ENCODE measurements around the gene THAP12.
"Not testable (repeated sequence)": the region's sequence is repeated elsewhere in the genome, so short reads cannot be mapped to it uniquely, and the experiment has no call there.

Gene THAP12

DNA sequence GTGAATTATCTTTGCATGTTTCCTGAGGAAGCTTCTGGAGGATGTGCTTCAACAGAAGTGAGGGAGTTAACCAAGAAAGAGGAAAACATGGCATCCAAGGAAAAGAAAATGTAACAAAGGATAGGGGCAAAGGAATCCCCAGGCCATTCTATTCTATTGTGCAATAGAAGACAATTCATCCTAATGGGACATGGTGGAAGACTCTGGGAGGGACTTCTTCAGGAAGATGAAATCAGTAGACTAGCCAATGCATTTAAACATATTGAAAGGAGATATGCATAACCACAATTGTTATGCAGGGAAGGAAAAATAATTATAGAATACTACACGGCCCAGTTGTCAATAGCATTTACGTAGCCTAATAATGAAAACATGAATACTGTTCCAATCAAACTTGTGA is 55.7 kb downstream of the THAP12 start:
- FAIRE-seq = no peak

DNA sequence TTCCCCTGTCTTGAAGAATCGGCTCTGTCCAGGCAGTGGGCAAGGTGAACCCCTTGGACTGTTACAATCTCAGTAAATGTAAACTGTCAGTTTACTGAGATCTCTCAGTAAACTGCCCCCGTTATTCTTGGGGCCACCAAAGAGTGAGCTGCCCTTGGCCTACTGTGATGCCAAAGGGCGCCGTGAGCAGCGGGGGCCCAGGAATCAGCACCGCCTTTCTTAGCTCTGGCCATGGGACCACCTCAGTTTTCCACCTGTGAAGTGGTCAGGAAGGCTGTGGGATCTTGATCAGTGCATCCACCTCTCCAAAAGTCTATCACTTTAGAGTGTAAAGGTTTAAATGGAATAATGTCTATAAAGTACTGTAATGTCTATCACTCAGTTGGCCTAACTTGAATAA is 57.1 kb downstream of the THAP12 start:
- FAIRE-seq = no peak

DNA sequence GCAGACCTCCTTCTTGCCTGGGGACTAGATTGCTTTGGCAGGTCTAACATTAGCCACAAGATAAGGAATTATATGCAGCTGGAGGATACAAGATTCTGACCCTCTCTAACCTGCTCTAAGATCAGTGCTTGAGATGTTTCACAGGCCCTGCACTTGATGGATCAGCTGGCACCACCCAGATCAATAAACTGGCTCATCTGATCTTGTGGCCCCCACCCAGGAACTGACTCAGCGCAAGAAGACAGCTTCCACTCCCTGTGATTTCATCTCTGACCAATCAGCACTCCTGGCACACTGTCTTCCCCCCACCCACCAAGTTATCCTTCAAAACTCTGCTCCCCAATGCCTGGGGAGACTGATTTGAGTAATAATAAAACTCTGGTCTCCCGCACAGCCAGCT is 57.6 kb downstream of the THAP12 start:
- FAIRE-seq = not testable (repeated sequence)

DNA sequence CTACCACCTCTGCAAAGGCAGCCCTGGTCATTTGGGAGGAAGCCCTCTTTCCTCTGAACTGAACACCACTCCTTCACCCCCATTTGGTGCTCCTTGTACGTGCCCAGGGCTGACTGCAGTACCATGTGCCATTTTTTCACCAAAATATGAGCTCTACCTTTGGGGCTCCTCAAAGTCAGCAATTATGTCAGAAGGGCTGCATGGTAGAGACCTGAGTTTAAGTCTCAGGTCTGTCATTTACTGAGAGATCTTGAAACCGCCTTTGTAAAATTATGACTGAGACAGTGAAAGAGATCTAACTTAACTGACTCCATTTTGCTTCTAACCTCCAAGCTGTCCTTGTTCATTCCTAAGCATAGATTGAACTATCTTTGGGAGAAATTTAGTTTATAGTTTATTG is 58.0 kb downstream of the THAP12 start:
- no peak for FAIRE-seq

DNA sequence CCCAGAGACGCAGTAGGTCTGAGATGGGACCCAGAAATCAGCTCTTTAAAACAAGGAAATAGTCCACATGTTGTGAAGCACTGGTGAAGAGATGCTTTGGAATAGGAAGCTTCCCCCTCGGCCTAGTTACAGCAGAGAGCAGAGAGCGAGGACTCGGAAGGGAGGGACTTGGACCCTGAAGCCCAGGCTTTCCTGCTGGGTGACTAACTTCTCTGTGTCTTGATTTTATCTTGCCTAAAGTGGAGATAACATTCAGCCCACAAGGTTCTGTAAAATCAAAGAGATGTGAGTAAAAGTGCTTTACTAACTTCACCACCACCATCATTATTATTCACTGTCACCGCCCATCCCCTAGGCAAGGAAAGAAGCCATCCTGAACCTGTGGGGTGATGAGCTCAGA is 58.4 kb downstream of the THAP12 start:
- FAIRE-seq = no peak

DNA sequence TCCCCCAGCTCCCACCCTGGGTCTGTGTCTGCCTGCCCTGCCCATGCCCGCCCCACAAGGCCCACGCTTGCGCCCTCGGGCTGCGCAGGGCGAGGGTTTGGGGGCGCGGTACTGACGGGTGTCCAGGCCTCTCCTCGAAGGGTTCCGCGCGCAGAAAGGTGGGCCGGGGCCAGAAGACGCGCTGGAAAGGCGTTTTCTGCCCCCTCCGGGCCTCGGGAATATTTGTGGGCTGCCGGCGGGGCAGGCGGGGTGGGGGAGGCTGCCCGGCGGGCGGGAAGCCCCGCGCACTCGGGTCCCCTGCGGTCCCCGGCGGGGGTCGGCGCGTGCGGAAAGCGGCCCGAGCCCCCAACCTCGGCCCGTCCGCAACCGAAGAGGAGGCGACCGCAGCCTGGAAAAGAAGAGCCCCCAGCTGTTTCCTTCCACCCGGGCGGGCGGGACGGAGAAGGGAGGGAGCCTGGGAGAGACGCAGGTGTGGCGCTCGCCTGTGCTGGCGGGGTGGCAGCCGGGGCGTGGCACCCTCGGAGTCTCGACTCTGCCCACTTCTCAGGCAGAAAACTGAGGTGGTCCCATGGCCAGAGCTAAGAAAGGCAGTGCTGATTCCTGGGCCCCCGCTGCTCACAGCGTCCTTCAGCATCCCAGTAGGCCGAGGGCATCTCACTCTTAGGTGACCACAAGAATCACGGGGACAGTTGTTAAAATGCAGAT is 59.0 kb downstream of the THAP12 start:
- no peak for FAIRE-seq

DNA sequence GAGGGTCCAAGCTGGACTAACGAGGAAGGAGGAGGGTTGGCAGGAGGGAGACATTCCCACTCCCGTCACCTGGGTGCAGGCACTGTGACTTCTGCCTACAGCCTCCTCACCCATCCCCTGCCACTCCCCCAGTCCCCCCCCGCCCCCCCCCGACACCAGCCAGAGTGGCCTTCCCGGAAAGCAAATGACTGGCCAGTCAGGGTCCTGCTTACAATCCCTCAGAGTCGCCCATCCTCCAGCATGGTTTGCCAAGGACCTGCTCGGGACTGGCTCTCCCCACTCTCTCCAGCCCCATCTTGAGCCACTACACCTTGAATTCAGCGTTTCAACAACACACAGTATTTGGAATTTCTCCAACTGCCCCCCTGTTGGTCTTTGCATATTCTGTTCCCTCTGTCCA is 59.6 kb downstream of the THAP12 start:
- FAIRE-seq = no peak

DNA sequence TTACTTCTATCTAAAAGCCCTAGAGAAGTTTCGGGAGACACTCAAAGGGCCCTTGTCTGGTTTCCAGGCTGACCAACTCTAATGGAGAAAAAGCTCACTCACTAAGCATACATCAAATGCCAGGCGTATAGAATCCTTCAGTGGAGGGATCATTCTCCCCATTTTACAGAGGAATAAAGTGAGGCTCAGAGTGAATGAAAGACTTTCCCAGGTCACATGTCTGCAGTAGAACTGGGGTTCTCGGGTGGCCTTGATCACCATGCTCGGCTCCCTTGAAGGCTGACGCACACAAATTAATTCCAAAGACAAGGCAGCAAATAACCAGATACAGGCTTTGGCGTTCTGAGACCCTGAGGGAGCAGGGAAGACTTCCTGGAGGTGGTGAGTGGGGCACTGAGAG is 60.0 kb downstream of the THAP12 start:
- FAIRE-seq = no peak

DNA sequence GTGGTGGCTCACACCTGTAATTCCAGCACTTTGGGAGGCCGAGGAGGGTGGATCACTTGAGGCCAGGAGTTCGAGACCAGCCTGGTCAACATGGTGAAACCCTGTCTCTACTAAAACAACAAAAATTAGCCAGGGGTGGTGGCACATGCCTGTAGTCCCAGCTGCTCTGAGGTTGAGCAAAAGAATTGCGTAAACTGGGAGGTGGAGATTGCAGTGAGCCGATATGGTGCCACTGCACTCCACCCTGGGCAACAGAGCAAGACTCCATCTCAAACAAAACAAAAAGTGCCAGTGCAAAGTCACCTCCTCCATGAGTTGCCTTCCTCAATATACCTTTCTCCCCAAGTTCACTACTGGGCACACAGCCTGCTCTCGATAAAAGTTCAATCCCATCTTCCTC is 61.1 kb downstream of the THAP12 start:
- FAIRE-seq = not testable (repeated sequence)

DNA sequence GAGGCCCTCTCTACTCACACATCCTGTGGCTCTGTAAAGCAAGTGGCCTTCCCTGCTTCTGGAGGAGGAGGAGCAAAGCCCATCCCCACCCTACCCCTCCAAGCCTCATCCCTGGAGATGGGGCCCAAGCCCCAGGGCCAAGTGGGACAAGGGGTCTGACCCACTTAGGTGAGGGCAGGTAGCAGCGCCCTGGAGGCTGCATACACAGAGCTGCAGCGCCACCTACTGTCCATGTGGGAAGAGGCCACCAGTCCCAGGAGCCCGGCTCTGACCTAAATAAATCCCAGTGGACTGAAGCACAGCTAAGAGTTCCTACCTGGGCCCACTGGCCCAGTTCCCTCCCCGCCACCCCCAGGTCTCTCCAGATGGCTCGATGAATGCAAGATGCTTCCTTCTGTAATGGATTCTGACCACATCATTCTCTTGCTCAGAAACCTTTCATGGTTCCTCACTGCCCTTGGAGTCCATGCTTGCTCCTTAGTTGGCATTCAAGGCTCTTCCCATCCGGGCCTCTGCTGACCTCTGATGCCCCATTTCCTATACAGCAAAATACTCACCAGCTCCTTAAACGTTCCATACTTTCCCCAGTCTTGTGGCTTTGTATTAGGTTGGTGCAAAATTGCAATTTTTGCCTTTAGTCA is 62.1 kb downstream of the THAP12 start:
- FAIRE-seq = no peak

DNA sequence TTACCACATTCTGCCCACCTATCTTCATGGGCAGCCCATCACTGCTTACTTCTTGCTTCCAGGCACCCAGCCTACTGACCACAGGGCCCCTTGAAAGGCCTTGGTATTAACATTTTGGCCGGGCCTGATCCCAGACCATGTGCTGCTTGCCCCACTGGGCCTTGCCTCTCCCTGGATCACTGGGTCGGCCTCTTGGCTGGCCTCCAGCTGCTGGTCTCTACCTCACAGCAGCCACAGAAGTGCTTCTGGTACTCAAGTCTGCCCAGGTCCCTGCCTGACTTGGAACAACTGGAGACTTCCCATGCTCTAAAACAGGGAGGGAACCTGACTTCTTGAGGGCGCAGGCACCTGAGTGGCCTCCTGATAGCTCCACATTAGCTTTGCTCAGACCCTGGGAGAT is 63.6 kb downstream of the THAP12 start:
- no peak for FAIRE-seq

DNA sequence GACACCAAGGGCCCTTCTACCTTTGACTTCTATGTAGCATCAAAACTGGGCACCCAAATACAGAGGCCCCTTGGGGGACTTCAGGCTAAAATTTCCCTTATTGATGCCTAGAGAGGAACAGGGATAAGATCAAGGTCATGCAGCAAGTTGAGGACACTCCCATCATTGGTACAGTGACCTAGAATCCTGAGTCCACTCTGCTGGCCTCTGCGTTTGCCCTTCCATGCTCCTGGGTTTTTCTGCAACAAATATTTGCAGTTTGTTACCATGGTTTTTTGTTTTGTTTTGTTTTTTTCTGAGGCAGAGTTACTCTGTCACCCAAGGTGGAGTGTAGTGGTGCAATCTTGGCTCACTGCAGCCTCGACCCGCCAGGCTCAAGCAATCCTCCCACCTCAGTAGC is 64.2 kb downstream of the THAP12 start:
- FAIRE-seq = no peak

DNA sequence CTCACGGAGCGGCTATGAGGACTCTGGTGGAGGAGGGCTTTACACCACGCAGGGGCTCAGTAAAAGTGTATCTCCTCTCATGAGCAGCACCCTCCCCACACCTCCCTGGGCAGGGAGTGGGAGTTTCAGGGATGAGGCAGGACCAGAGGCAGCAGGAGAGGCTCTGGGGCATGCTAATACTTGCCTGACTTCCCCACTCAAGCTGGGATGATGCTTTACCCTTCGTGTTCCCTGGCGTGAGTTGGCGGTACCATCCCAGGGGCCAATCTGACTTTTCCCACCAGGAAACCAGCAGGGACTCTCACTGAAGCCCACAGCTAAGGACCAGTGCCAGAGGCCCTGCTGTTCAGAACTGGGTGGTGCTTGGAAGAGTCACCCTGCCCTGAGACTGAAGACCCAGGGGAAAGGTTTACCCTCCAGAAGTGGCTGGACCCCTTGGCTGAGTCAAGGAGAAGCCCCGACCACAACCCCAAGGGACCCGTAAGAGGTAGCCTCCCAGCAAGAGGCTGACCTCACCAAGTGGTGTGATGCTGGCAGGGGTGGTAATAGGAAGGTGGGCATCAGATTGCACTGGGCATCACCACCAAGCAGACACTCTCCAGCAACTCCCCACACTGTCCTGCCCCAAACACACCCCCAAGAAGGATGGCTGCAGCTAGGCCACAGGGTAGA is 65.6 kb downstream of the THAP12 start:
- FAIRE-seq = no peak

DNA sequence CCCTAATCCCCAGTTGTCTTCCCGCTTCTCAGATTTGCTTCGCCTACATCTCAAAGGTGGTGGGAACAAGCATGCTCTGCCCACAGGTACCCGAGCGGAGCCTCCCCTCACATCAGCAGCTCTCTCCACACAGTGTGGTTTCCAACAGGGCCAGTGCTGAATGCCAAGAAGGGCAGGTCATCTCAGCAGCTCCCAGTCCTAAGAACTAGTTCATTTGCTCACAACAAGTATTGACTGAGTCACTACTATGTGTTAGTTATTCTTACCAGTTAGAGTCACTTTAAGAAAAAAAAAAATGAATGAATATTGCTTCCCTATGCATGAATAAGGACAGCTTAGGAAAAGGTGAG is 66.2 kb downstream of the THAP12 start:
- no peak for FAIRE-seq

DNA sequence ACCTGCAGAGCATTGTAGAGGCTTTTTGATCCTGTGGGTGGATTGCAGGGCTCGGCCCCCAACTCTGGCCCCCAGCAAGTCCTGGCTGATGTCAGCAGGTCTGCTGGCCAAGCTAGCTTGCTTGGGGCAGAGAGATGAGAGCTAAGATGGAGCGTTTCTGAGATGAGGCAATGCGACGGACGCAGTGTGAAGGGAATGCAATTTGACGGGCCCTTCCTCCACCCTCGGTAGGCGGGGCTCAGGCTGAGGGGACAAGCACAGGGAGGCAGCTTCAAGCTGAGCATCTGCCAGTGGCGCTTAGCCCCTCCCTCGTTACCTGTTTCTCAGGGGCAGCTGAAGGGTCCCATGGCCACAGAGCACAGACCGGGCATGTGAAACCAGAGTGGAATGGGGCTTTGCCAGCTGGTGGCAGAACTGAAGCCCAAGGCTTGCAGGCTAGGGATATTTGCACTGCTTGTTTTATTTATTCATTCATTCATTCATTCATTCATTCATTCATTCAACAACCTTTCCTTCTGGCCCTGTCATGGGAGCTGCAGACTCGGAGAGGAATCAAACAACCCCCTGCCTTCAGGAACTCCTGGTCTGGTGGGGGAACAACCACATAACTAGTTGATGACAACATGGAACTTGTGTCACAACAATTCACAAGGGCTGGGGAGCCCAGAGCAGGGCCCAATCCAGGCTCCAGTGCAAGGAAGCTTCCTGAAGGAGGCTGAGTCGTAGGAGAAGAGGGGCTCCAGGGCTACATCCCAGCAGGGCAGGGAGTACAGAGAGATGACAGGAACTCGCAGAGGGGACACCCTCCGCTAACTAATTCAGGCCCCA is 66.8 kb downstream of the THAP12 start:
- no peak for FAIRE-seq

DNA sequence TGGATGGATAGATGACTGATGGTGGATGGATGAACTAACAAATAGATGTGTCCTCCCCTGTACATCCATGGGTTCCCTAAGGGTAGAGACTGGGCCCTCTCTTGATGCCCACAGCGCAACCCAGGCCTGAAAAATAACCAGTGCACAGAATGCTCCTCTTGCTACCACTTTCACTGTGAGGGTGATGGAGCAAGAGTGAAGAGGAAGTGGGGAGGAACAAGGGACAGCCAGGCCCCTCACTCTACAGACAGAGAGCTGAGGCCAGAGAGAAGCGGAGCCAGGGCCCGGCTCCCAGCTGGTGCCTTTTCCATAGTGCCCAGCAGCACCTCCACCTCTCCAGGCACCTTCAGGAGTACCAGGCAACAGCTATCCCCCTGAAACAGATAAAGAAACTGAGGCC is 67.7 kb downstream of the THAP12 start:
- no peak for FAIRE-seq

DNA sequence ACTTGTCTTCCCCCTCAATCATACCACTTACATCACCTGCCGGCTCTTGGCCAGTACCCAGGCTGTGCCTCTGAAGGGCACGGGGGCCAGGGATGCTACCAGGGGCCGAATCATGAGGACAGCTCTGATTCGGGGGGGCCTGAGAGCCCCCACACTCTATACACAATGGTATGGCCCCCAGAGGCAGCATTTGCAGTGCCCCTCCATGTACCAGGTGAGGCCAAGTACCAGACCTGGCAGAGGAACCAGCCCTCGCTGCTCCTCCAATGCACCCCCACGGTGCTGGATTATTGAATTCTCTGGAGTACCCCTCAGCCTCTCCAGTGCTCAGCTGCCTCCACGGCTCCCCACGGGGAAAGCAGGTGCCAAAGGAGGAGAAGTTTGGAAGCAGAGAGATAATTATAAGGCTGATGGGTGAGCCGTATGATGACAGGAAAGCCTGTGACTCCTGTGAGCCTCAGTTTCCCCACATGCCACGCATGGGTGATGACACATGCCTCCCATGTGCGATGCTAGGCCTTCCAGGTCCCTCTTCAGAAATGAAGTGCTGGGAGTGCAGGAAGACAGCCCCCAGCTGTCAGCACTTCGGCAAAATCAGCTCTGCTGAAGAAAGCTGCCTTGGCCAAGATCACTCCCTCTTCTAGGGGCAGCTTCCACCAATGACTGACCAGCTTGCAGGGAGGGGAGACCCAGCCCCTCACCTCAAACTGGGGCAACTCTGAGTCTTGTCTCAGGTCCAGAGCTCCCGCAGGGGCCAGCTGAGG is 69.9 kb downstream of the THAP12 start:
- FAIRE-seq = no peak

DNA sequence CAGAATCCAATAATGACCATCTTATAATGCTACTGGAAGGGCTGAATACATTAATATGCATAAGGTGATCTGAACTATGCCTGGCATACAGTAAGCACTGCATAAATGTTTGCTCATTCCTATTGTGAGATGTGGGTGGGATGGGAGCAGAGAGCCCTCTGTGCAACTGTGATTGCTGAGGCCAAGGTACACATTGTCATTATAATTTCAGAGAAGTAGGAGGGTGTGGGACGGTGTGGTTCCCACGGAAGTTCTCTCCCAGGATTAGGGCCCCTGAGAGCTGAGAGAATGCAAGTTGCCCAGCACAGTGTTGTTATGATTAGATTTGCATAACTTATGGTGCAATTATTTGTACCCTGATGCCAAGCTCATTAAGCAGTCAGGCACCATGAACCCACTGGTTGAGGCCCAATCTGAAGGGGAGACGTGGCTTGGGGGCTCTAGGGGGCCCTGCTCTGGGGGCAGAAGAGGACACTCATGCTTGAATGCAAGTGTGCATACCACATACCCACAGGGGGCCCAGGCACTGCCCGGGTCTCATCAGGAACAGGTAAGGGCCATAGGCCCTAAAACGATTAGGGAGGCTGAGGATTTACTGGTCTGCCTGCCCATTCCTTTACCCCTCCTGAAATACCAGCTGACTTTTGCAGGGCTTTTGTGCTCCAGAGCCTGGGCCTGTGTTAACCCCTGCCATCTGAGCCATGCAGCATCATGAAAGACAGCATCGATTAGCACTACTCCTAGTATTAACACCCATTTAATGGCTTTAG is 72.8 kb downstream of the THAP12 start:
- FAIRE-seq = no peak

DNA sequence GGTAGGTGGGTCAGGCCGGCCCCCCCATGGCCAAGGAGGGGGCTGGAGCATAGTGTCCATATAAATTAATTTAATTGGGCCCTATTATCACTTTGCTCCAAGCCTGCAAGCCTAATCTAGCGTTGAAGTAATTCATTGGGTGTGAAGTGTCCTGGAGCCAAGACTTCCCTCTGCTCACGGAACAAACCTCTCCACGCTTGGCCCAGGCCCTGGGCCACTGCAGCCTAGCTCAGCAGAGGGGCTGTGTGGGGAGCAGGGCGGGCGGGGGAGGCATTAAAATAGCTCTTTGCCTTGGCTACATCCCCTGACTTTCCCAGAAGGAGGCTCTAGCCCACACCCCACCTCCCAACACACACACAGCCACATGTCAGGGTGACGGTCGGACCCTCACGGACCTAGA is 73.5 kb downstream of the THAP12 start:
- no peak for FAIRE-seq

DNA sequence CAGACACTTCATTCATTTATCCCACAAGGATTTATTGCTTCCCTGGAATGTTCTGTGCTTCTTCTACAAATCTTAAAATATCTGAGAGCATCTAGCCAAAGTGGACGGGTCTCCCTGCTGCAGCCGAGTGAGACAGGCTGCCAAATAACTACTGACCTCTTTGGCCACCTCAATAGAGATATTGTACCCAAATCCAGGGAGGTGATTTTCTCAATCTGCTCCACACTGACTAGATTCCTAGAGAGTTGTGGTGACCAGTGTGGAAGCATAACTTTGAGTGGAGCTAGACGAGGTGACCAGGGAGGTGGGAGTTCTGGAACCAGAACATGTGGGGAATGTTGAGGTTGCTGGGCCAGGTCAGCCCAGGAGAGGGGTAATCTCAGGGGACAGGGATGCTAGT is 77.5 kb downstream of the THAP12 start:
- FAIRE-seq = no peak

DNA sequence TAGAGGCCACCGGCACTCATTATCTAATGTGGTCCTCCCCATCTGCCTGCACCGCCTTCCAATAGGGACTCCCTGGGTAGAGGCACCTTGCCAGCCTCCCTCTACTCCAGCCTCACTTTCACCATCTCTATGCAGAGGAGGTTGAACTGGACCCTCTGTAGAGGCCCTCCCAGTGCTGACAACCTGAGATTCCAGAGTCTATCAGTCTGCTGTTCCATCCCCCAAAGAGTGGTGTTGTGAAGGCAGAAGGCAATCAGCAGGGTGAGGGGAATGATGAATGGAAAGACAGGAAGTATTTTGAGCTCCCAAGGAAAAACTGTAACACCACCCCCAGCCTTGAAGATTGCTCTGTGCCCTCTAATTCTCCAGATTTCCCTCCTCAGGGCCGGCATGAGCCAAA is 77.9 kb downstream of the THAP12 start:
- no peak for FAIRE-seq
